Inflammatory macrophage treated with lipopolysaccharide for 4 hours (primary cell): ENCODE measurements around the gene SHISA4.

Source experiments
- DNase-seq: peaks from one replicate; pipeline ENCODE4 v3.0.0-alpha.2; 2020

SHISA4 gene

GRCh38 chr1:201882665-201883132, 6.0 kb upstream of the SHISA4 start:
- peak; percentile 93 for DNase-seq

- DNase-seq = no peak
Observed at GRCh38 chr1:201883266-201883665, 5.4 kb upstream of the SHISA4 start.

- DNase-seq = peak; percentile 77
Observed at GRCh38 chr1:201883786-201884185, 4.9 kb upstream of the SHISA4 start.

- DNase-seq = no peak
Observed at GRCh38 chr1:201884425-201884824, 4.3 kb upstream of the SHISA4 start.

GRCh38 chr1:201885531-201886075, 3.1 kb upstream of the SHISA4 start:
- no peak for DNase-seq

- DNase-seq = no peak
Observed at GRCh38 chr1:201886103-201886885, 2.4 kb upstream of the SHISA4 start.

- DNase-seq = no peak
Observed at GRCh38 chr1:201887116-201887866, 1.4 kb upstream of the SHISA4 start.

GRCh38 chr1:201889090-201889968, 631 bp downstream of the SHISA4 start:
- DNase-seq = no peak

GRCh38 chr1:201890223-201890622, 1.5 kb downstream of the SHISA4 start:
- no peak for DNase-seq

GRCh38 chr1:201890806-201891450, 2.2 kb downstream of the SHISA4 start:
- no peak for DNase-seq

- DNase-seq = no peak
Observed at GRCh38 chr1:201891451-201892045, 2.9 kb downstream of the SHISA4 start.

GRCh38 chr1:201892211-201892610, 3.5 kb downstream of the SHISA4 start:
- DNase-seq = no peak

GRCh38 chr1:201893431-201893830, 4.7 kb downstream of the SHISA4 start:
- no peak for DNase-seq

GRCh38 chr1:201894343-201895119, 5.8 kb downstream of the SHISA4 start:
- DNase-seq = no peak

- DNase-seq = no peak
Observed at GRCh38 chr1:201895120-201895665, 6.5 kb downstream of the SHISA4 start.

- peak; percentile 84 for DNase-seq
Observed at GRCh38 chr1:201895913-201896807, 7.5 kb downstream of the SHISA4 start.

GRCh38 chr1:201896951-201897391, 8.3 kb downstream of the SHISA4 start:
- no peak for DNase-seq

GRCh38 chr1:201898240-201898894, 9.7 kb downstream of the SHISA4 start:
- DNase-seq = no peak

- DNase-seq = no peak
Observed at GRCh38 chr1:201898992-201899391, 10.3 kb downstream of the SHISA4 start.
